HG02678 (cell line): ENCODE data around the gene PCDHGB3.
"Not testable (repeated sequence)": the region's sequence is repeated elsewhere in the genome, so short reads cannot be mapped to it uniquely, and the experiment has no call there.

Experiments used
- ATAC-seq: cut with Tn5 transposase; IDR thresholded peaks from one replicate; pipeline ENCODE4 v1.9.1; 2021; ENCODE audit warnings: mild to moderate bottlenecking, moderate library complexity; ENCODE audit not compliant: unreplicated experiment

PCDHGB3 gene

DNA sequence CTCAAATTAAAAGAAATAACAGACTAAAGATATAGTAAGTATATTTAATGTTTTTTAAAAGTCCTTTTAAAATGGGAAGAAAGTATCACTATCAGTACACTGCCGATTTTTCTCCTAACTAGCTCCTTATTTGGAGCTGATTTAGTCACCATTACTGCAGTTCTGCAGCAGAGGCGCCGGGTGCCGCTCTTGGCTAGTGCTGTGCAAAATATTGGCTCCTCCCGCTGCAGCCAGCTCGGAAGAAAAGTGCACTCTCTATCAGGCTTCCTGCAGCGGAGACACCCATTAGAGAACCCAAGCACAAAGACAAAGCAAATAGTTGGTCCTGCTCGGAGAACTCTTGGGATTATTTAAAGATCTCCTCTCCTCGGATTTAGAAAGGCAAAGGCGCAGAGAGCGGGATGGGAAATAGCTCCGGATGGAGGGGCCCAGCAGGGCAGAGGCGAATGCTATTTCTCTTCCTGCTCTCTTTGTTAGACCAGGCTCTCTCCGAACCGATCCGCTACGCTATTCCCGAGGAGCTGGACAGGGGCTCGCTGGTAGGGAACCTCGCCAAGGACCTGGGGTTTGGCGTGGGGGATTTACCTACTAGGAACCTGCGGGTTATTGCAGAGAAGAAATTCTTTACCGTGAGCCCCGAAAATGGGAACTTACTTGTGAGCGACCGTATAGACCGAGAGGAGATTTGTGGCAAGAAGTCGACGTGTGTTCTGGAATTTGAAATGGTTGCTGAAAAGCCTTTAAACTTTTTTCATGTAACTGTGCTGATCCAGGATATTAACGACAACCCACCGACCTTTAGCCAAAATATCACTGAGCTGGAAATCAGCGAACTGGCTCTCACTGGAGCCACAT, at the start of gene PCDHGB3:
Gene PCDHGB3 (plus strand): TSS at position 249 of the 855 bp plus-strand sequence. CDS start 153 bp downstream, at position 402.
- peak; percentile 90 for ATAC-seq

DNA sequence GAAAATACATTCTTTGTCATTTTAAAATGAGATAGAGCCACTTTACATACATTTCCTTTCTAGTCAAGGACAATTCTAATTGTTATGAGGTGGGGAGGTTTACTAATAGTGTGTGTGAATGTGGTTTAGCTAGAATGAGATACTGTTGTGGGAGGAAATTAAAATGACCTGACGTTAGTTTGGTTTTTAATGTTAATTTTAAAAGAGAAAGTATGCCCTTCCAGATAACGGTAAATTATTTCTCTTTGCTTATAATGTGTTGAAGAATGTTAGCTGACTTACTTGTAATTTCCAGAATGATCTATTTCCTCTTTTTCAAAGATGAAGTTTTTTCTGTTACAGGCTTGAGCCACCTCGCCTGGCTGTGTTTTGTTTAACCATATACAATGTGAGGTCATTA, 47.8 kb upstream of the PCDHGB3 start:
- ATAC-seq = no peak

DNA sequence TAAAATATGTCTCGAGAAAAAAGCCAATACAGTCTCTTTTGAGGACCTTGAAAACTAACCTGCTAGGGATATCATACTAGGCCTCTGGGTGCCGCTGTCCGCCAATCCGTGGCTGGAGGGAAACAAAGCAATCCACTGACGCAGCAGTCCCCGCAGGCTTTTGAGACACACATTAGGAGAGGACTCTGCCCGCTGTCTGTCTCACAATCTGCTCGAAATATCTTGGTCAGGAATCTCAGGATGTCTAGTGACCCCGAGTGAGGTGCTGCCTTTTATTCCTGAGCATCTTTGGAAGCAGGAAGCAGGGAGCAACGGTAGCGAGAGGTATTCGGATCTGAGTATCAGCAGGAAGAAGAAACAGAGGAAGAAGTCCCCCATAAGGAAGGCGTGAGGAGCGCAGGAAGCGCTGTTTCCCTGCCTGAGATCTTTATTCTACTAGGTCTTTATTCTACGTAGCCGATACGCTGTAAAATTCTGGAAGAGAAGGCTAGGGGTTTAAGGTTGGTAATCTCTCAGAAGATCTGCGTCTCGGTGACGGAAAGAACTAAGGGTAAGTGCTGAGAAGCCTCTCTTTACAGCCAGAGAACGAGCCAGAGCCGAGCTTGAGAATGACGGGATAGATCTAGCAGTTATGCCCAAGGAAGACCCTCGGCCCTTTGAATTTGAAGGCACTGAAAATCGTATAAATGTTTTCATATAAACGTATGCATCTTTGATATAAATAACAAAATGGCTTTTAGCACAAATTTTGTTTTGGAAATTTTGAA, 43.8 kb upstream of the PCDHGB3 start:
- peak; percentile 86 for ATAC-seq

DNA sequence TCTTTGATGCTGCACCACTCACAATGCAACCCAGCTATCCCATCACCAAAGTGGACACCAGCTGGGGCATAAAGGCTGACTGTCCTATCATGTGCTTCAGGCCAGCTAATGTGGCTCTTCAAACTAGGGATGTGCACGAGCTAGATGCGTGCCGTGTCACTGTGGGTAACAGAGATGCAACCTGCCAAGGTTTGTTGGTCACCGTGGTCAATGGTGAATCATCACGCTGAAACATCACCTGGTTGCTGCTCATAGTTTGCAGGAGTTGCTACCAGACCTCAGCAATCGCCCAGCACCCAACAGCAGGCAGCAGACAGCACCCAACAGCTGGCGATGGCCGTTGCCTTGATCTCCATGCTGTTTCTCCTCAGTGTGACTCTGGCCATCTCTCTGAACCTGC, 41.8 kb upstream of the PCDHGB3 start:
- ATAC-seq = no peak

DNA sequence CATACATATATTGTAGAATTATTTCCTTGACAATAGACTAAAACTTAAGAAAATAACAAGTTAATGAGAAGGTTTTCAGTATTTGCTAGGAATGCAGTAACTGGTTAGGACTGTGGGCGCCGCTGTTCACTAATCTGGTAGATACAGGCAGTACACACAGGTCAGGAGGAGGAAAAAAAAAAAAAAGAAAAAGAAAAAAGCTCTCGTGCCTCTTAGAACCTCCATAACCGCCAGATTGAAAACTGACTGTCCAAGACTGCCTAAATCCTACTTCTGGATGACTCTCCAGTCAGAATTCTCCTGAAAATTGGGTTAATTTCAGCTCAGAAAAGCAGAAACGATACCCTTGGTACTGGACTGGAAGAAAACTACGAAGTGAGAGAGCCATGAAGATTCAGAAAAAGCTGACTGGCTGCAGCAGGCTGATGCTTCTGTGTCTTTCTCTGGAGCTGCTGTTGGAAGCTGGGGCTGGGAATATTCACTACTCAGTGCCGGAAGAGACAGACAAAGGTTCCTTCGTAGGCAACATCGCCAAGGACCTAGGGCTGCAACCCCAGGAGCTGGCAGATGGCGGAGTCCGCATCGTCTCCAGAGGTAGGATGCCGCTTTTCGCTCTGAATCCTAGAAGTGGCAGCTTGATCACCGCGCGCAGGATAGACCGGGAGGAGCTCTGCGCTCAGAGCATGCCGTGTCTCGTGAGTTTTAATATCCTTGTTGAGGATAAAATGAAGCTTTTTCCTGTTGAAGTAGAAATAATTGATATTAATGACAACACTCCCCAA, 39.6 kb upstream of the PCDHGB3 start, which contains the start of gene PCDHGA1:
Gene PCDHGA1 (plus strand): TSS at position 216 of the 782 bp plus-strand sequence.
- ATAC-seq = no peak

DNA sequence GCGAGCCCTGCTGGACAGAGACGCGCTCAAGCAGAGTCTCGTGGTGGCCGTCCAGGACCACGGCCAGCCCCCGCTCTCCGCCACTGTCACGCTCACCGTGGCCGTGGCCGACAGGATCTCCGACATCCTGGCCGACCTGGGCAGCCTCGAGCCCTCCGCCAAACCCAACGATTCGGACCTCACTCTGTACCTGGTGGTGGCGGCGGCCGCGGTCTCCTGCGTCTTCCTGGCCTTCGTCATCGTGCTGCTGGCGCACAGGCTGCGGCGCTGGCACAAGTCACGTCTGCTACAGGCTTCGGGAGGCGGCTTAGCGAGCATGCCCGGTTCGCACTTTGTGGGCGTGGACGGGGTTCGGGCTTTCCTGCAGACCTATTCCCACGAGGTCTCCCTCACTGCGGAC, 37.5 kb upstream of the PCDHGB3 start:
- not testable (repeated sequence) for ATAC-seq

DNA sequence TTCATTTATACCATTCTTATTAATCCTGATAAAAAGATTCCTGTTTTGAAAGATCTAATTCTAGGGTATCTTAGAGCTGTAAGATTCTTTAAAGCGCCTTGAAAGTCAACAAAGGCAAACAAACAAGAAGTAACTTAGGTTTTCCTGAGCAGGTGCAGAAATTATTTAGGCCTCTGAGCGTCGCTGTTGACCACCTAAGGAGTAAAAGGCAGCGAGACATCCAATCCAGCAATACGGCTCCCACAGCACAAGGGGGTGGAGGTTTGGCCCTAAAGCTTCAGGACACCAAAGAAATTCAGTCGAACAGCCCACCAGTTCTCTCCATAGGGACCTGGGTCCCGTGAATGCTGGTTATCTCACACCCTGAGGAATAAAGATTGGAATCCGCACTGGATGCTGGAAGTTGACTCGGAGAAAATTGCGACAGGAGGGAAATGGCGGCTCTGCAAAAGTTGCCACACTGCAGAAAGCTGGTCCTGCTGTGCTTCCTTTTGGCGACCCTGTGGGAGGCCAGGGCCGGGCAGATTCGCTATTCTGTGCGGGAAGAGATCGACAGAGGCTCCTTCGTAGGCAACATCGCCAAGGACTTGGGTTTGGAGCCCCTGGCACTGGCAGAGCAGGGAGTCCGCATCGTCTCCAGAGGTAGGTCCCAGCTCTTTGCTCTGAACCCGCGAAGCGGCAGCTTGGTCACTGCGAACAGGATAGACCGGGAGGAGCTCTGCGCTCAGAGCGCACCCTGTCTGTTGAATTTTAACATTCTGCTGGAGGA, 31.3 kb upstream of the PCDHGB3 start, which contains the start of gene PCDHGA2:
Gene PCDHGA2 (plus strand): TSS at position 223 of the 769 bp plus-strand sequence.
- no peak for ATAC-seq

DNA sequence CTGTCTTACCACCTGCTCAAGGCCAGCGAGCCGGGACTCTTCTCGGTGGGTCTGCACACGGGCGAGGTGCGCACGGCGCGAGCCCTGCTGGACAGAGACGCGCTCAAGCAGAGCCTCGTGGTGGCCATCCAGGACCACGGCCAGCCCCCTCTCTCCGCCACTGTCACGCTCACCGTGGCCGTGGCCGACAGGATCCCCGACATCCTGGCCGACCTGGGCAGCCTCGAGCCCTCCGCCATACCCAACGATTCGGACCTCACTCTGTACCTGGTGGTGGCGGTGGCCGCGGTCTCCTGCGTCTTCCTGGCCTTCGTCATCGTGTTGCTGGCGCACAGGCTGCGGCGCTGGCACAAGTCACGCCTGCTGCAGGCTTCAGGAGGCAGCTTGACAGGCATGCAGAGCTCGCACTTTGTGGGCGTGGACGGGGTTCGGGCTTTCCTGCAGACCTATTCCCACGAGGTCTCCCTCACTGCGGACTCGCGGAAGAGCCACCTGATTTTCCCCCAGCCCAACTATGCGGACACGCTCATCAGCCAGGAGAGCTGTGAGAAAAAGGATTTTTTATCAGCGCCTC, 29.2 kb upstream of the PCDHGB3 start:
- ATAC-seq = not testable (repeated sequence)

DNA sequence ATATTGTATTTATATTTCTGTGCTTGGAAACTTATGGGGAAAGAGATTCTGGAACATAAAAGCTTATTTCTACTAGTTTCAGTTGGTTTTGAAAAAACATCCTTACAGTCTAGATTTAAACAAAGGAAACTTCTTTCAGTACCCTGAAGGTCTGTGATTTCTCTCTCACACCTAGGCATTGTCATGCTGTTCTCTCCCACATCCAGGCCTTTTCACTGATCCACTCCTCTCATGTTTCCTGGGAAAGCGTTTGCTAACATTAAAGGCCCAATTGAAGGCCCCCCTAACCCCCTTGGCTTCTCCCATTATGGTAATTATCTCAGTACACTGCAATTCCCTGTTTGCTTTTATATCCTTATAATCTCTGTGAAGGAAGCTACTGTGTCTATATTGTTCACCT, 27.3 kb upstream of the PCDHGB3 start:
- no peak for ATAC-seq

DNA sequence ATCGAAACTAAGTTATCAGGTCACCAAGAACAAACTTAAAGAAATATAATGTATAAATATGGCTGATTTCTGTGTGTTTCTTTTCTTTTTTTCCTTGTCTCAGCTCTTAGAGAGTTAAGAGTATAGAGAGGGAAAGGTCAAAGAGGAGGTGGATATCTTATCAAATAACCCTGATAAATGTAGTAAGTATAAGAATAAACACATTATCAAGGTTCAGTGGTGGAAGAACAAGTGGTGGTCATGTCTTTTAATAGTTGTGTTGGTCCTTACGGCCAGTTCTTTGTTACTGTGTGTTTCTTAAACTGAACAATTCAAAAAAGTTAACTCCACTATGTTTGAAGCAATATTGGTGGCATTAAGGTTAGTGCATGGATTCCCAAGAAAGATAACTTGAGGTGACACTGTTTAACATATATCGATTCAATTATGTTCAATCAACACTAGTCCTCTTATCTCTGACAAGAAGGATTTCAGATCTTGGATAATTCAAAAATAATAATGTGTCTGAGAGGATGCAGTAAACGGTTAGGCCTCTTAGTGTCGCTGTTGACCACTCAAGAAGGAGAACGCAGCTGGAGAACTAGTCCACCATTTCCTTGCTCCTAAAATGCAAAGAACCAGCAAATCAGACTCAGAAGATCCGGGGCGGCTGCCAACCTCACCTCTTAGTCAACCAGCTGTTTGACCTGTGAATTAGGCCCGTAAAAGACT, 26.6 kb upstream of the PCDHGB3 start, which contains the start of gene PCDHGA3:
Gene PCDHGA3 (plus strand): TSS at position 588 of the 711 bp plus-strand sequence. CDS start 205 bp downstream, outside the sequence.
- ATAC-seq = no peak

DNA sequence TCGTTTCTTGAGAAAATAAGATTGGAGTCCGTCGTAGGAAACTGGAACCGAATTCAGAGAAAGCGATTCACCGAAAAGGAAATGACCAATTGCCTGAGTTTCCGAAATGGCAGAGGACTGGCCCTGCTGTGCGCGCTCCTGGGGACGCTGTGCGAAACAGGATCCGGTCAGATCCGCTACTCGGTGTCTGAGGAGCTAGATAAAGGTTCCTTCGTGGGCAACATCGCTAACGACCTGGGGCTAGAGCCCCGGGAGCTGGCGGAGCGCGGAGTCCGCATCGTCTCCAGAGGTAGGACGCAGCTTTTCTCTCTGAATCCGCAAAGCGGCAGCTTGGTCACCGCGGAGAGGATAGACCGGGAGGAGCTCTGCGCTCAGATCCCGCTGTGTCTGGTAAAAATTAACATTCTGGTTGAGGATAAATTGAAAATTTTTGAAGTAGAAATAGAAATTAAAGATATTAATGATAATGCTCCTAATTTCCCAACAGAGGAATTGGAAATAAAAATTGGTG, 26.0 kb upstream of the PCDHGB3 start:
- no peak for ATAC-seq

DNA sequence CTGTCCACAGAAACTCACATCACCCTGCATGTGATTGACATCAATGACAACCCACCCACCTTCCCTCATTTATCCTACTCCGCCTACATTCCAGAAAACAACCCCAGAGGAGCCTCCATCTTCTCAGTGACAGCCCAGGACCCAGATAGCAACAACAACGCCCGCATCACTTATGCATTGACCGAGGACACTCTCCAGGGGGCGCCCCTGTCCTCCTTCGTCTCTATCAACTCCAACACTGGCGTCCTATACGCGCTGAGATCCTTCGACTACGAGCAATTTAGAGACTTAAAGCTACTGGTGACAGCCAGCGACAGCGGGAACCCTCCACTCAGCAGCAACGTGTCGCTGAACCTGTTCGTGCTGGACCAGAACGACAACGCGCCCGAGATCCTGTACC, 24.7 kb upstream of the PCDHGB3 start:
- no peak for ATAC-seq

DNA sequence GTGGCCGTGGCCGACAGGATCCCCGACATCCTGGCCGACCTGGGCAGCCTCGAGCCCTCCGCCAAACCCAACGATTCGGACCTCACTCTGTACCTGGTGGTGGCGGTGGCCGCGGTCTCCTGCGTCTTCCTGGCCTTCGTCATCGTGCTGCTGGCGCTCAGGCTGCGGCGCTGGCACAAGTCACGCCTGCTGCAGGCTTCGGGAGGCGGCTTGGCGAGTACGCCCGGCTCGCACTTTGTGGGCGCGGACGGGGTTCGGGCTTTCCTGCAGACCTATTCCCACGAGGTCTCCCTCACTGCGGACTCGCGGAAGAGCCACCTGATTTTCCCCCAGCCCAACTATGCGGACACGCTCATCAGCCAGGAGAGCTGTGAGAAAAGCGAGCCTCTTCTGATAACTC, 24.0 kb upstream of the PCDHGB3 start:
- ATAC-seq = not testable (repeated sequence)

DNA sequence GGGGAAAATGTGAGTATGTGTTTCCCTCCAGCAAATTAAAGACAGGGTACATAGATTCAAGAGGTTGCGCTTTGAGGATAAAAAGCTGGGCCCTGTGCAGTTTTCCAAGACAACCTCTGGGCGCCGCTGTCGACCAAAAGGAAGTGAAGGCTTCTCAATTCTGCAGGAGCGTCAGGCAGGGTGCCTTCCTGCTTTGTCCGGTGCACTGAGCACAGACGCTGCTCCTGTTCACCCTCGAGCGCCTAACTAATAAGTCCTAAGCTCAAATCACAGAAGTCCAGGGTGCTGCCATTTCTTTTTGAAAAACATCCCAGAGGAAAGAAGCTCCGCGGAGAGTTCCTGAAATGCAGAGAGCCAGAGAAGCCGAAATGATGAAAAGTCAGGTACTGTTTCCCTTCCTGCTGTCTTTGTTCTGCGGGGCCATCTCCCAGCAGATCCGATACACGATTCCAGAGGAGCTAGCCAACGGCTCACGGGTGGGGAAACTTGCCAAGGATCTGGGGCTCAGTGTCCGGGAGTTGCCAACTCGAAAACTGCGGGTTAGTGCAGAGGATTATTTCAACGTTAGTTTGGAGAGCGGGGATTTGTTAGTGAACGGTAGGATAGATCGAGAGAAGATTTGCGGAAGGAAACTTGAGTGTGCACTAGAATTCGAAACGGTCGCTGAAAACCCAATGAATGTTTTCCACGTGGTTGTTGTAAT, 20.0 kb upstream of the PCDHGB3 start, which contains the start of gene PCDHGB1:
Gene PCDHGB1 (plus strand): TSS at position 183 of the 703 bp plus-strand sequence. CDS start 162 bp downstream, at position 345.
- no peak for ATAC-seq

DNA sequence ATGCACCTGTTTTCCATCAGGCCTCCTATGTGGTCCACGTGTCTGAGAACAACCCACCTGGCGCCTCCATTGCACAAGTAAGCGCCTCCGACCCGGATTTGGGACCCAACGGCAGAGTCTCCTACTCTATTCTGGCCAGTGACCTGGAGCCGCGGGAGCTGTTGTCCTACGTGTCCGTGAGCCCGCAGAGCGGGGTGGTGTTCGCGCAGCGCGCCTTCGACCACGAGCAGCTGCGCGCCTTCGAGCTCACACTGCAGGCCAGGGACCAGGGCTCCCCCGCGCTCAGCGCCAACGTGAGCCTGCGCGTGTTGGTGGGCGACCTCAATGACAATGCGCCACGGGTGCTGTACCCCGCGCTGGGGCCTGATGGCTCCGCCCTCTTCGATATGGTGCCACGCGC, 18.5 kb upstream of the PCDHGB3 start:
- no peak for ATAC-seq

DNA sequence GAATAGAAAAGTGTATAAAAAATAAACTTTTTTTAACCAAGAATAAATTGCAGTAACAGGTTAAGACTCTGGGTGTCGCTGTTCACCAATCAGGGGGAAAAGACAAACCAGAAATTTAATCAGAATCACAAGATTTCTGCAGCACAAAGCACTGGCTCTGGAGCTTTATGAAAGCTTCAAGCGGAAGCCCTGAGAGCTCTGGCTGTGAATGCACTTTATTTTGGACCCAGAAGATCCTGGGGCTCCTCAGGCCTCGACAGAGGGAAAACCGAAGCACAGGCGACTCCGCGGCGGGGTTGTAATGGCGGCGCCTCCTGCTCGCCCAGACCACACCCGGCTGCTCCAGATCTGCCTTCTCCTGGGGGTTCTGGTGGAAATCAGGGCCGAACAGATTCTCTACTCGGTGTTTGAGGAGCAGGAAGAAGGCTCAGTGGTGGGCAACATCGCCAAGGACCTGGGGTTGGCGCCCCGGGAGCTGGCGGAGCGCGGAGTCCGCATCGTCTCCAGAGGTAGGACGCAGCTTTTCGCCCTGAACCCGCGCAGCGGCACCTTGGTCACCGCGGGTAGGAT, 15.1 kb upstream of the PCDHGB3 start, which contains the start of gene PCDHGA4:
Gene PCDHGA4 (plus strand): TSS at position 122 of the 570 bp plus-strand sequence. CDS start 87 bp downstream, at position 209.
- ATAC-seq = no peak

DNA sequence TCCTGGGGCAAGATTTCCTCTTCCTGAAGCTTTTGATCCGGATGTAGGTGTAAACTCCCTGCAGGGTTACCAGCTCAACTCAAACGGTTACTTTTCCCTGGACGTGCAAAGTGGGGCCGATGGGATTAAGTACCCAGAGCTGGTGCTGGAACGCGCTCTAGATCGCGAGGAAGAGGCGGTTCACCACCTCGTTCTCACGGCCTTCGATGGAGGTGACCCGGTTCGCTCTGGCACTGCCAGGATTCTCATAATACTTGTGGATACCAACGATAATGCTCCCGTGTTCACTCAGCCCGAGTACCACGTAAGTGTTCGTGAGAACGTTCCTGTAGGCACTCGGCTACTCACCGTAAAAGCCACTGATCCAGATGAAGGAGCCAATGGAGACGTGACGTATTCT, 14.4 kb upstream of the PCDHGB3 start:
- ATAC-seq = no peak

DNA sequence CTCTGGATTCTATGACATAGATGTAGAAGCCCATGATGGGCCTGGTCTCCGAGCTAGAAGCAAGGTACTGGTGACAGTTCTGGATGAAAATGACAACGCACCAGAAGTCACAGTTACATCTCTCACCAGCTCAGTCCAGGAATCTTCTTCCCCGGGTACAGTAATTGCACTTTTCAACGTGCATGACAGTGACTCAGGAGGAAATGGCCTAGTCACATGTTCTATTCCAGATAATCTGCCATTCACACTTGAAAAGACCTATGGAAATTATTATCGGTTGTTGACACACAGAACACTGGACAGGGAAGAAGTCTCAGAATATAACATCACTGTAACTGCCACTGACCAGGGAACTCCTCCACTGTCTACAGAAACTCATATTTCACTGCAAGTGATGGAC, 13.9 kb upstream of the PCDHGB3 start:
- no peak for ATAC-seq
